Natural killer cell (primary cell): ENCODE data around the gene CUX1. TPM values are rescaled to one million over a fixed set of nuclear protein-coding genes. Genes with fewer than 3 reads are reported as not detected.

Experiments used
- ATAC-seq, 3 donors: fragments of 150-1000 bp in 2 of 3; fragments of 200-7000 bp in 1 of 3; cut with Tn5 transposase; 1 replicate in 1 of 3; 2 replicates in 2 of 3; pipeline ENCODE4 v1.10.0; 2021; ENCODE audit warnings: mild to moderate bottlenecking in 2 of 3, moderate library complexity in 2 of 3
- DNase-seq, 2 donors: peaks; one replicate each; pipeline versions ENCODE4 v3.0.0 to v3.0.0-alpha.2; 2013 to 2021; ENCODE audit warnings: mixed read lengths in 1 of 2
- H3K27ac ChIP-seq: one replicate; pipeline ENCODE4 v1.5.1; 2013; ENCODE audit warnings: mild to moderate bottlenecking, low read length
- H3K27me3 ChIP-seq: one replicate; pipeline ENCODE4 v1.6.1; 2013; ENCODE audit warnings: low read length; ENCODE audit not compliant: control insufficient read depth, insufficient read depth
- H3K36me3 ChIP-seq: one replicate; pipeline ENCODE4 v1.6.1; 2013; ENCODE audit warnings: low read length; ENCODE audit not compliant: control insufficient read depth, insufficient read depth
- H3K4me1 ChIP-seq: one replicate; pipeline ENCODE4 v1.6.1; 2013; ENCODE audit warnings: low read length; ENCODE audit not compliant: control insufficient read depth, insufficient read depth
- H3K4me3 ChIP-seq: one replicate; pipeline ENCODE4 v1.5.1; 2013; ENCODE audit warnings: low read length
- H3K9me3 ChIP-seq: one replicate; pipeline ENCODE4 v1.6.1; 2013; ENCODE audit warnings: low read length; ENCODE audit not compliant: control insufficient read depth, insufficient read depth
- H3K27ac Mint-ChIP-seq, 2 donors: one replicate each; pipeline ENCODE4 v1.8.0; 2022; ENCODE audit warnings: mild to moderate bottlenecking in 2 of 2, mixed read lengths in 2 of 2, moderate library complexity in 1 of 2
- H3K27me3 Mint-ChIP-seq, 2 donors: one replicate each; pipeline ENCODE4 v1.8.0; 2022; ENCODE audit warnings: low read depth in 2 of 2, mixed read lengths in 2 of 2
- H3K36me3 Mint-ChIP-seq: one replicate; pipeline ENCODE4 v1.8.0; 2022; ENCODE audit warnings: mixed read lengths
- H3K4me1 Mint-ChIP-seq, 2 donors: one replicate each; pipeline ENCODE4 v1.8.0; 2022; ENCODE audit warnings: mixed read lengths in 2 of 2
- H3K4me3 Mint-ChIP-seq: one replicate; pipeline ENCODE4 v1.8.0; 2022; ENCODE audit warnings: mild to moderate bottlenecking, moderate library complexity, mixed read lengths
- H3K9me3 Mint-ChIP-seq, 2 donors: one replicate each; pipeline ENCODE4 v1.8.0; 2022; ENCODE audit warnings: mixed read lengths in 2 of 2
- CTCF ChIP-seq: fragments of 200-600 bp; IDR thresholded peaks from one replicate; pipeline ENCODE4 v1.8.0; 2022; ENCODE audit warnings: antibody characterized with exemption
- WGBS: methylation state at CpG from one replicate; pipeline ENCODE4 v1.1.7; 2013; ENCODE audit warnings: missing lambda C conversion rate; ENCODE audit not compliant: insufficient coverage; 5-methylcytosine and 5-hydroxymethylcytosine counted together
- intact Hi-C: fragments of 100-400 bp; cut with micrococcal nuclease; formaldehyde crosslinking; loops from one replicate; pipeline ENCODE4 v1.14.2; 2022
- total RNA-seq, 4 donors: library from RNA; stranded (reverse); fragments of 120-200 nt in 1 of 4; gene quantifications; one replicate each; pipeline versions ENCODE4 v1.2.3 to v1.2.4, GENCODE V29; 2013 to 2022

Gene CUX1
- total RNA-seq, 3 donors from 2014 or later (not counting 1 experiment from before 2014, with no cell fraction given) = 59.8 to 77.4 (median 73.6) TPM

GRCh38 chr7:101964680-101965452, 147.4 kb downstream of the CUX1 start:
- no peak overlapping the region for H3K4me3 ChIP-seq
- 82% methylated on average over 17 of the region's 18 CpGs for WGBS
- no peaks in the 10 kb centered on the region for H3K36me3 ChIP-seq
- no peaks in the 10 kb centered on the region for H3K4me1 ChIP-seq
- intact Hi-C loops = no loop called here
- ATAC-seq (no peak), DNase-seq (no peak)
- no peaks in the 10 kb centered on the region for H3K9me3 Mint-ChIP-seq
- peaks cover 8 to 12% of the 10 kb centered on the region in 2 donors for H3K4me1 Mint-ChIP-seq
- H3K9me3 ChIP-seq = no peaks in the 10 kb centered on the region
- no peak for TF ChIP-seq CTCF
- H3K4me3 Mint-ChIP-seq = no peak overlapping the region
- no peaks in the 10 kb centered on the region for H3K27me3 ChIP-seq
- H3K36me3 Mint-ChIP-seq = no peaks in the 10 kb centered on the region
- no peak overlapping the region for H3K27ac ChIP-seq
- H3K27me3 Mint-ChIP-seq = no peaks in the 10 kb centered on the region
- H3K27ac Mint-ChIP-seq = no peak overlapping the region

GRCh38 chr7:101968720-101969466, 151.5 kb downstream of the CUX1 start:
- H3K27me3 Mint-ChIP-seq = no peaks in the 10 kb centered on the region
- Histone ChIP-seq H3K9me3 (no peaks in the 10 kb centered on the region), H3K4me3 (no peak overlapping the region), H3K4me1 (no peaks in the 10 kb centered on the region), H3K27ac (no peak overlapping the region), H3K36me3 (no peaks in the 10 kb centered on the region), H3K27me3 (no peaks in the 10 kb centered on the region)
- intact Hi-C loops = no loop called here
- no peak overlapping the region for H3K27ac Mint-ChIP-seq
- no peak for DNase-seq
- WGBS = 73% methylated on average over 6 of the region's 6 CpGs
- no peaks in the 10 kb centered on the region for H3K9me3 Mint-ChIP-seq
- H3K36me3 Mint-ChIP-seq = no peaks in the 10 kb centered on the region
- no peak overlapping the region for H3K4me3 Mint-ChIP-seq
- no peak for TF ChIP-seq CTCF
- ATAC-seq = no peak
- peaks cover 0 to 6% of the 10 kb centered on the region in 2 donors for H3K4me1 Mint-ChIP-seq

- Mint-ChIP-seq H3K36me3 (no peaks in the 10 kb centered on the region), H3K27ac (no peak overlapping the region), H3K4me1 (peaks cover 0 to 6% of the 10 kb centered on the region in 2 donors), H3K4me3 (no peak overlapping the region), H3K9me3 (no peaks in the 10 kb centered on the region), H3K27me3 (no peaks in the 10 kb centered on the region)
- Histone ChIP-seq H3K27me3 (no peaks in the 10 kb centered on the region), H3K4me3 (no peak overlapping the region), H3K9me3 (no peaks in the 10 kb centered on the region), H3K4me1 (no peaks in the 10 kb centered on the region), H3K27ac (no peak overlapping the region), H3K36me3 (no peaks in the 10 kb centered on the region)
- intact Hi-C loops = no loop called here
- 65% methylated on average over 10 of the region's 10 CpGs for WGBS
- ATAC-seq (no peak), DNase-seq (no peak)
- TF ChIP-seq CTCF = no peak
Observed at GRCh38 chr7:101969997-101970585, 152.7 kb downstream of the CUX1 start.
